Gastroesophageal sphincter (tissue), 4 donors: ENCODE measurements around the gene PKIG. TPM values are rescaled to one million over a fixed set of nuclear protein-coding genes. Genes with fewer than 3 reads are reported as not detected.

Source experiments
- ATAC-seq: fragments of 150-250 bp; one replicate; pipeline ENCODE4 v1.9.1; 2016; ENCODE audit warnings: mild to moderate bottlenecking, moderate library complexity
- H3K27ac ChIP-seq, 4 donors: fragments of 200-600 bp; sonication (generic) in 3 of 4; 1 replicate in 3 of 4; 2 replicates in 1 of 4; pipeline ENCODE4 v1.5.1; 2016 to 2019
- H3K27me3 ChIP-seq: fragments of 200-600 bp; sonication (generic); one replicate; pipeline ENCODE4 v1.5.1; 2019
- H3K36me3 ChIP-seq, 2 donors: fragments of 200-600 bp; sonication (generic); one replicate each; pipeline ENCODE4 v1.5.1; 2019; ENCODE audit warnings: control low read depth in 1 of 2
- H3K4me1 ChIP-seq, 3 donors: fragments of 200-600 bp; sonication (generic); 1 replicate in 2 of 3; 2 replicates in 1 of 3; pipeline ENCODE4 v1.5.1; 2016 to 2019; ENCODE audit warnings: control low read depth in 2 of 3
- H3K4me3 ChIP-seq, 2 donors: fragments of 200-600 bp; sonication (generic); one replicate each; pipeline ENCODE4 v1.5.1; 2019; ENCODE audit warnings: mild to moderate bottlenecking in 1 of 2, moderate library complexity in 1 of 2
- H3K9me3 ChIP-seq, 3 donors: fragments of 200-600 bp; sonication (generic); one replicate each; pipeline ENCODE4 v1.5.1; 2017 to 2019; ENCODE audit warnings: control low read depth in 2 of 3
- EP300 ChIP-seq: sonication (generic); formaldehyde crosslinking; IDR thresholded peaks from one replicate; pipeline ENCODE4 v1.6.1; 2017; ENCODE audit warnings: antibody characterized with exemption, mild to moderate bottlenecking
- POLR2A ChIP-seq, 2 donors: fragments of 450-650 bp; IDR thresholded peaks; one replicate each; pipeline ENCODE4 v1.6.1; 2017; ENCODE audit warnings: antibody characterized with exemption in 2 of 2, mild to moderate bottlenecking in 2 of 2, moderate library complexity in 1 of 2
- POLR2AphosphoS5 ChIP-seq: sonication (generic); formaldehyde crosslinking; IDR thresholded peaks from one replicate; pipeline ENCODE4 v1.6.1; 2017; ENCODE audit warnings: antibody characterized with exemption
- WGBS, 2 donors: methylation state at CpG; one replicate each; pipeline ENCODE4 v1.1.5; 2018; ENCODE audit warnings: low coverage in 1 of 2; 5-methylcytosine and 5-hydroxymethylcytosine counted together
- total RNA-seq, 4 donors: library from RNA; depleted of rRNA; stranded (reverse); fragments of >200 nt; gene quantifications; one replicate each; pipeline ENCODE4 v1.1.0, GENCODE V29; 2016
- TF ChIP-seq, protein P1 (sequence below), 4 experiments: fragments of 200-600 bp in 2 of 4; fragments of 450-650 bp in 2 of 4; sonication (generic) in 1 of 4; IDR thresholded peaks; one replicate each; pipeline ENCODE4 v1.5.1; 2017 to 2019; ENCODE audit warnings: antibody characterized with exemption in 4 of 4, mild to moderate bottlenecking in 2 of 4, moderate library complexity in 2 of 4

Gene PKIG
- total RNA-seq, 4 donors from 2014 or later: 241 to 418 (median 291) TPM

DNA sequence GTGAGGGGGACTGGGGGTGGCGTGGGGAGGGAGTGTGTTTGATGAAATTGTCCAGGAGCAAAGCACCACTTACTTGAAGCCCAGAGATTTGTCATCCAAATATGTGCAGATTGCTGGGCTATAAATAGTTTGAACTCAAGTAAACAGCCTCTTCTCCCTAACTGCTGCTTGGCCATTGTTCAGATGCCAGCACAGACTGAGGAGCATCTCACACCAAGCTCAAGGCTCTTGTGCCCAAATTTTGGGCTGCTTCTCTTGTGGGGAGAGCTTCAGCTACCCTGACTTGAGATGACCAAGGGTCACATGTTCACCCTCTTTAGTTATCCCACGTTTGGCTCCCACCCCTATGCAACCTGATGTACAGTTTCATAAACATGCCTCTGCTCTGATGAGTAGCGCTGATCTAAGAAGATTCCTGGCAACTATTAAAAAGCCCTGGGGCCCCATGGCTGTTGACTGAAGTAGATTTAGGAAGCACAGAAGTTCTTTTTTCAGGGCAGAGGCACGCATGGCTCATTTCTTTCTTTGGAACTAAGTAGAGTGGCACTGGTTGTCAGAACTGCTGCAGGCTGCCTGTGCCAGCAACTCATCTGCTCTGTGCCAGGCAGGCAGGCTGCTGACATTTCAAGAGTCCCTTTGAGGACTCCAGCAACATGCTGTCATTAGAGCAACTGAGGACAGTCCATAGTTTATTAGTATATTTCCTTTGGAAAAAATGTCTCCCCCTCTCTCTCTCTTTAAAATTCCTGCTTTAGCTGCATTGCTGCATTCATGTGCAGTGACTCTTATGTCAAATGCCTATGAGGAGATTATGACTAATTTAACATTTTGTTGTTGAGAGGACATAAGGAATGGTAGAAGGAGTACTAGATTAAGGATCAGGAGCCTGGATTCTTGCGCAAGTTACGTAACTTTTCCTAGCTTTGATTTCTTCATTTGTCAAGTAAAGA, 9.6 kb upstream of the PKIG start:
- Histone ChIP-seq H3K36me3 (no peaks in the 10 kb centered on the region), H3K27me3 (no peaks in the 10 kb centered on the region), H3K27ac (peak overlapping the region; percentile 86 to 95 (median 88)), H3K4me3 (peak overlapping the region in 1 of 2 donors; percentile 13), H3K4me1 (peaks cover 12 to 66% (median 27%) of the 10 kb centered on the region in 3 donors), H3K9me3 (no peaks in the 10 kb centered on the region)
- WGBS, 2 donors: 9 to 33% methylated on average over 4 to 6 of the region's 6 CpGs
- TF ChIP-seq POLR2AphosphoS5 (peak; percentile 78), POLR2A (IDR thresholded peaks at IDR 0.05) (no peak), EP300 (no peak)
- TF ChIP-seq, protein P1, sequence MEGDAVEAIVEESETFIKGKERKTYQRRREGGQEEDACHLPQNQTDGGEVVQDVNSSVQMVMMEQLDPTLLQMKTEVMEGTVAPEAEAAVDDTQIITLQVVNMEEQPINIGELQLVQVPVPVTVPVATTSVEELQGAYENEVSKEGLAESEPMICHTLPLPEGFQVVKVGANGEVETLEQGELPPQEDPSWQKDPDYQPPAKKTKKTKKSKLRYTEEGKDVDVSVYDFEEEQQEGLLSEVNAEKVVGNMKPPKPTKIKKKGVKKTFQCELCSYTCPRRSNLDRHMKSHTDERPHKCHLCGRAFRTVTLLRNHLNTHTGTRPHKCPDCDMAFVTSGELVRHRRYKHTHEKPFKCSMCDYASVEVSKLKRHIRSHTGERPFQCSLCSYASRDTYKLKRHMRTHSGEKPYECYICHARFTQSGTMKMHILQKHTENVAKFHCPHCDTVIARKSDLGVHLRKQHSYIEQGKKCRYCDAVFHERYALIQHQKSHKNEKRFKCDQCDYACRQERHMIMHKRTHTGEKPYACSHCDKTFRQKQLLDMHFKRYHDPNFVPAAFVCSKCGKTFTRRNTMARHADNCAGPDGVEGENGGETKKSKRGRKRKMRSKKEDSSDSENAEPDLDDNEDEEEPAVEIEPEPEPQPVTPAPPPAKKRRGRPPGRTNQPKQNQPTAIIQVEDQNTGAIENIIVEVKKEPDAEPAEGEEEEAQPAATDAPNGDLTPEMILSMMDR (IDR thresholded peaks at IDR 0.05): no peak
- ATAC-seq: peak; percentile 77

DNA sequence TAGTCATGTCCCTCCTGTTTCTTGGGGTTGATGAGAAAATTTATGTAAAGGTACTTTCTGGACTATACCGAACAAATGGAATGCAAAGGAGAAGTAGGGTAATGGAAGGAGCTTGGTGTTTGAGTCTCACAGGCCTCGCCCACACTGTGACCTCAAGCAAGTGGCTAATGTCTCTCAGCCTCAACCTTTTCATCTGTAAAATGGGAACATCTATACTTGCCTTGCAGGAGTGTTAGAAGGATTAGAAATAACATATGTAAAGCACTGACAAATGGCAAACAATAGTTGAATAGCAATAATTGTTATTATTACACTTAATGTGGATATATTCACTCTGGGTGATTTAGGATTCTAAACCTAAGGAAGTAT, 8.9 kb upstream of the PKIG start:
- peaks cover 12 to 69% (median 27%) of the 10 kb centered on the region in 3 donors for H3K4me1 ChIP-seq
- no peak for ATAC-seq
- TF ChIP-seq EP300 (no peak), POLR2A (IDR thresholded peaks at IDR 0.05) (no peak), POLR2AphosphoS5 (no peak)
- TF ChIP-seq, protein P1 (IDR thresholded peaks at IDR 0.05): no peak
- H3K4me3 ChIP-seq: no peak overlapping the region
- no peaks in the 10 kb centered on the region for H3K9me3 ChIP-seq
- WGBS, 2 donors: 45 to 54% methylated on average over 2 of the region's 2 CpGs
- no peaks in the 10 kb centered on the region for H3K27me3 ChIP-seq
- H3K36me3 ChIP-seq: no peaks in the 10 kb centered on the region
- peak overlapping the region; percentile 86 to 95 (median 88) for H3K27ac ChIP-seq

DNA sequence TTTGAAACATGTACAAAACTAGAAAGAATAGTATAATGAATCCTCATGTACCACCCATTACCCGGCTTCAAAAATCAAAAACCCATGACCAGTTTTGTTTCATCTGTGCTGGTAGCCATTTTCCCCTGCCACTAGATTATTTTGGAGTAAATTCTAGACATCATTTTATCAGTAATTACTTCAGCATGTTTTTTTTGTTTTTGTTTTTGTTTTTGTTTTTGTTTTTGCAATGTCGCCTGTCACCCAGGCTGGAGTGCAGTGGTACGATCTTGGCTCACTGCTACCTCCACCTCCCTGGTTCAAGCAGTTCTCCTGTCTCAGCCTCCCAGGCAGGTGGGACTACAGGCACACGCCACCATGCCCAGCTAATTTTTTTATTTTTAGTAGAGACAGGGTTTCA, 8.0 kb upstream of the PKIG start:
- WGBS, 2 donors: 89 to 92% methylated on average over 3 to 4 of the region's 4 CpGs
- H3K4me1 ChIP-seq: peaks cover 12 to 78% (median 31%) of the 10 kb centered on the region in 3 donors

DNA sequence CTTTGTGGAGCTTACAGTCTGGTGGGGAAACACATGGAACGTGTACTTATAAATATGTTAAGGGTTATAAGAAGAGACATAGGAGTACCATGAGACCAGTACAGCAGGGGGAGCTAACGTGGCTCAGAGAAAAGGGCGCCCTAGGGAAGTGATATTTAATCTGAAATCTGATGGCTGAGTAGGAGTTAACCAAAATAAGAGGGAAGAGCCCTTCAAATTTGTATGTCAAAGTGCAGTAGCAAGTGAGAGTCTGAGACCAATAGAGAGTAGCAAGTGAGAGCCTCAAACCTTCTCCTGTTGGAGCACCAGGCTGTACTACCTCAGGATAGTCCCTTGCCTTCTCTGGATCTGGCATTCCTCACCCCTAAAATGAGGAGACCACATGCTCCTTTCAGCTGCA, 6.1 kb upstream of the PKIG start:
- no peaks in the 10 kb centered on the region for H3K36me3 ChIP-seq
- no peak overlapping the region for H3K4me3 ChIP-seq
- H3K4me1 ChIP-seq: peaks cover 18 to 96% (median 42%) of the 10 kb centered on the region in 3 donors
- TF ChIP-seq, protein P1 (IDR thresholded peaks at IDR 0.05): peak; percentile 15 to 42 (median 22)
- TF ChIP-seq EP300: no peak
- no peaks in the 10 kb centered on the region for H3K27me3 ChIP-seq
- H3K27ac ChIP-seq: peak overlapping the region; percentile 40 to 90 (median 74)
- 29 to 34% methylated on average over 3 of the region's 3 CpGs for WGBS, 2 donors
- ATAC-seq: no peak
- no peaks in the 10 kb centered on the region for H3K9me3 ChIP-seq

More for the DNA sequence above, 8.0 kb upstream of the PKIG start:
- TF ChIP-seq POLR2AphosphoS5 (no peak), POLR2A (IDR thresholded peaks at IDR 0.05) (no peak), EP300 (no peak)
- TF ChIP-seq, protein P1 (IDR thresholded peaks at IDR 0.05): no peak
- Histone ChIP-seq H3K9me3 (no peaks in the 10 kb centered on the region), H3K36me3 (no peaks in the 10 kb centered on the region), H3K27me3 (no peaks in the 10 kb centered on the region), H3K27ac (peak overlapping the region; percentile 86 to 95 (median 88)), H3K4me3 (no peak overlapping the region)
- no peak for ATAC-seq
